ENCODE measurements around the gene FAM149B1. TPM values are rescaled to one million over a fixed set of nuclear protein-coding genes. Genes with fewer than 3 reads are reported as not detected.

Gene FAM149B1
- polyA plus RNA-seq, 1 experiment: 42.9 TPM

GRCh38 chr10:73281097-73281496, 113.2 kb downstream of the FAM149B1 start:
- Histone ChIP-seq H3K4me3 (ENCODE audit: low read depth, low read length) (no peak overlapping the region), H3K27me3 (ENCODE audit: control insufficient read depth, insufficient read depth, low read length) (peaks cover 9% of the 10 kb centered on the region), H3K9me3 (ENCODE audit: control insufficient read depth, insufficient read depth, low read length) (no peaks in the 10 kb centered on the region), H3K27ac (ENCODE audit: low read depth, low read length) (no peak overlapping the region)
- CTCF ChIA-PET: no interaction called here
- DNase-seq (ENCODE audit: low read depth, low spot score): no peak
- TF ChIP-seq CTCF (IDR thresholded peaks at IDR 0.05; ENCODE audit: low read depth, low read length): no peak
- POLR2A ChIA-PET: no interaction called here

GRCh38 chr10:73287441-73287840, 119.5 kb downstream of the FAM149B1 start:
- TF ChIP-seq CTCF (IDR thresholded peaks at IDR 0.05; ENCODE audit: low read depth, low read length): no peak
- H3K9me3 ChIP-seq (ENCODE audit: control insufficient read depth, insufficient read depth, low read length): no peaks in the 10 kb centered on the region
- ChIA-PET CTCF (no interaction called here), POLR2A (no interaction called here)
- no peak overlapping the region for H3K4me3 ChIP-seq (ENCODE audit: low read depth, low read length)
- peaks cover 4% of the 10 kb centered on the region for H3K27me3 ChIP-seq (ENCODE audit: control insufficient read depth, insufficient read depth, low read length)
- no peak overlapping the region for H3K27ac ChIP-seq (ENCODE audit: low read depth, low read length)
- DNase-seq (ENCODE audit: low read depth, low spot score): no peak

GRCh38 chr10:73289958-73290357, 122.0 kb downstream of the FAM149B1 start:
- Histone ChIP-seq H3K27ac (ENCODE audit: low read depth, low read length) (no peak overlapping the region), H3K9me3 (ENCODE audit: control insufficient read depth, insufficient read depth, low read length) (no peaks in the 10 kb centered on the region), H3K27me3 (ENCODE audit: control insufficient read depth, insufficient read depth, low read length) (no peaks in the 10 kb centered on the region), H3K4me3 (ENCODE audit: low read depth, low read length) (no peak overlapping the region)
- POLR2A ChIA-PET: no interaction called here
- CTCF ChIA-PET: no interaction called here
- DNase-seq (ENCODE audit: low read depth, low spot score): no peak
- no peak for TF ChIP-seq CTCF (IDR thresholded peaks at IDR 0.05; ENCODE audit: low read depth, low read length)

GRCh38 chr10:73293461-73293860, 125.5 kb downstream of the FAM149B1 start:
- no peak for TF ChIP-seq CTCF (IDR thresholded peaks at IDR 0.05; ENCODE audit: low read depth, low read length)
- DNase-seq (ENCODE audit: low read depth, low spot score): no peak
- H3K27me3 ChIP-seq (ENCODE audit: control insufficient read depth, insufficient read depth, low read length): no peaks in the 10 kb centered on the region
- H3K27ac ChIP-seq (ENCODE audit: low read depth, low read length): no peak overlapping the region
- ChIA-PET CTCF (no interaction called here), POLR2A (no interaction called here)
- no peak overlapping the region for H3K4me3 ChIP-seq (ENCODE audit: low read depth, low read length)
- no peaks in the 10 kb centered on the region for H3K9me3 ChIP-seq (ENCODE audit: control insufficient read depth, insufficient read depth, low read length)

Small RNA genes lying within 50 kb of the gene (small RNA-seq; reads per million reads assigned to genes)
- gene RF00019 (ENCODE audit: insufficient read length, low read depth): not detected
- gene RNU6-833P (ENCODE audit: insufficient read length, low read depth): not detected
- 18.6 reads per million, percentile 78 among the genes with 10 or more reads in this experiment for gene SNORA11F (ENCODE audit: insufficient read length, low read depth)

Other genes starting within 250 kb of the FAM149B1 start
- not detected in 2 replicates for gene PLA2G12B, start 213.3 kb upstream of the FAM149B1 start, polyA plus RNA-seq (2011; rRNA removed)
- 176 and 245 TPM in 2 replicates for gene P4HA1, start 71.3 kb upstream of the FAM149B1 start, polyA plus RNA-seq (2011; rRNA removed)
- gene NUDT13, start 57.7 kb upstream of the FAM149B1 start, polyA plus RNA-seq (2011; rRNA removed): 1.4 TPM in 2 replicates
- gene ECD, start 111 bp upstream of the FAM149B1 start, polyA plus RNA-seq (2011; rRNA removed): 36.1 and 43.9 TPM in 2 replicates
- gene DNAJC9, start 79.1 kb downstream of the FAM149B1 start, polyA plus RNA-seq (2011; rRNA removed): 13.1 and 18.7 TPM in 2 replicates
- 67.7 and 77.8 TPM in 2 replicates for gene MRPS16, start 84.5 kb downstream of the FAM149B1 start, polyA plus RNA-seq (2011; rRNA removed)
- gene CFAP70, start 190.7 kb downstream of the FAM149B1 start, polyA plus RNA-seq (2011; rRNA removed): 0.16 and 0.24 TPM in 2 replicates
- 117 TPM in 2 replicates for gene ANXA7, start 245.9 kb downstream of the FAM149B1 start, polyA plus RNA-seq (2011; rRNA removed)